ENCODE measurements around the gene C12orf42. TPM values are rescaled to one million over a fixed set of nuclear protein-coding genes. Genes with fewer than 3 reads are reported as not detected.

Gene C12orf42
- total RNA-seq, 2 donors from 2014 or later: not detected

DNA sequence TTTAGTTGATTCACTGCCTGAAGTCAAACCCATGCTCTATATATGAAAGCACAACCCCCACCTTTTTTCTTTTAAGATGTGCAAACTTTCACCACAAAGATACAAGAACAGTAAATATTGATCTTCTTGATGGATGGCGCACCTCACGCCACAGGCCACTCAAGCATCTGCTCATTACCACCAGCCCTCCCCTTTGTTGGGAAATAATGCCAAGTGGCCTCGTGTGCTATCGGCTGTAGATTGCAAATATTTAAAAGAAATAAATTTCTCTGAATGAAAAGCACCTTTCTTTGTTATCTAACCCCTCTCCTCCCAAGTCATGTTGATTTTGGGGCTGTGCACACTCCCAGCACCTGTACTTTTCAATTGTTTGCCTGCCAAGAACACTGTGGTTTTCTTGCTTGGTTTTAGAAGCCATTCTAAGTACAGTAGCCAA is 122.7 kb downstream of the C12orf42 start:
- TF ChIP-seq, protein P1, sequence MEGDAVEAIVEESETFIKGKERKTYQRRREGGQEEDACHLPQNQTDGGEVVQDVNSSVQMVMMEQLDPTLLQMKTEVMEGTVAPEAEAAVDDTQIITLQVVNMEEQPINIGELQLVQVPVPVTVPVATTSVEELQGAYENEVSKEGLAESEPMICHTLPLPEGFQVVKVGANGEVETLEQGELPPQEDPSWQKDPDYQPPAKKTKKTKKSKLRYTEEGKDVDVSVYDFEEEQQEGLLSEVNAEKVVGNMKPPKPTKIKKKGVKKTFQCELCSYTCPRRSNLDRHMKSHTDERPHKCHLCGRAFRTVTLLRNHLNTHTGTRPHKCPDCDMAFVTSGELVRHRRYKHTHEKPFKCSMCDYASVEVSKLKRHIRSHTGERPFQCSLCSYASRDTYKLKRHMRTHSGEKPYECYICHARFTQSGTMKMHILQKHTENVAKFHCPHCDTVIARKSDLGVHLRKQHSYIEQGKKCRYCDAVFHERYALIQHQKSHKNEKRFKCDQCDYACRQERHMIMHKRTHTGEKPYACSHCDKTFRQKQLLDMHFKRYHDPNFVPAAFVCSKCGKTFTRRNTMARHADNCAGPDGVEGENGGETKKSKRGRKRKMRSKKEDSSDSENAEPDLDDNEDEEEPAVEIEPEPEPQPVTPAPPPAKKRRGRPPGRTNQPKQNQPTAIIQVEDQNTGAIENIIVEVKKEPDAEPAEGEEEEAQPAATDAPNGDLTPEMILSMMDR (IDR thresholded peaks at IDR 0.05): no peak
- no peak overlapping the region for H3K27ac ChIP-seq
- H3K9me3 ChIP-seq: no peaks in the 10 kb centered on the region
- no peaks in the 10 kb centered on the region for H3K36me3 ChIP-seq
- H3K4me1 ChIP-seq (ENCODE audit: control insufficient read depth in 1 of 2, low read depth in 2 of 2): no peaks in the 10 kb centered on the region
- no peak overlapping the region for H3K4me3 ChIP-seq
- DNase-seq (ENCODE audit: low spot score) (no peak), ATAC-seq (ENCODE audit: insufficient number of reproducible peaks, low FRiP score, low read depth) (no peak)
- no peaks in the 10 kb centered on the region for H3K27me3 ChIP-seq (replicated peaks; ENCODE audit: insufficient read depth)

DNA sequence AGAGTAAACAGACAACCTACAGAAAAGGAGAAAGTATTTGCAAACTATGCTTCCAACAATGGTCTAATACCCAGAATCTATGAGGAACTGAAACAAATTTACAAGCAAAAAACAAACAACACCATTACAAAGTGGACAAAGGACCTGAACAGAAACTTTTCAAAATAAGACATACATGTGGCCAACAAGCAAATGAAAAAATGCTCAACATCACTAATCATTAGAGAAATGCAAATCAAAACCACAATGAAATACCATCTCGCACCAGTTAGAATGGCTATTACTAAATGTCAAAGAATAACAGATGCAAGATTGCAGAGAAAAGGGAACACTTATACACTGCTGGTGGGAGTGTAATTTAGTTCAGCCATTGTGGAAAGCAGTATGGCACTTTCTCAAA is 125.8 kb downstream of the C12orf42 start:
- TF ChIP-seq, protein P1 (IDR thresholded peaks at IDR 0.05): no peak
- H3K36me3 ChIP-seq: no peaks in the 10 kb centered on the region
- ATAC-seq (ENCODE audit: insufficient number of reproducible peaks, low FRiP score, low read depth) (no peak), DNase-seq (ENCODE audit: low spot score) (no peak)
- H3K27ac ChIP-seq: no peak overlapping the region
- H3K27me3 ChIP-seq (replicated peaks; ENCODE audit: insufficient read depth): no peaks in the 10 kb centered on the region
- H3K4me3 ChIP-seq: no peak overlapping the region
- H3K9me3 ChIP-seq: no peaks in the 10 kb centered on the region
- no peaks in the 10 kb centered on the region for H3K4me1 ChIP-seq (ENCODE audit: control insufficient read depth in 1 of 2, low read depth in 2 of 2)

DNA sequence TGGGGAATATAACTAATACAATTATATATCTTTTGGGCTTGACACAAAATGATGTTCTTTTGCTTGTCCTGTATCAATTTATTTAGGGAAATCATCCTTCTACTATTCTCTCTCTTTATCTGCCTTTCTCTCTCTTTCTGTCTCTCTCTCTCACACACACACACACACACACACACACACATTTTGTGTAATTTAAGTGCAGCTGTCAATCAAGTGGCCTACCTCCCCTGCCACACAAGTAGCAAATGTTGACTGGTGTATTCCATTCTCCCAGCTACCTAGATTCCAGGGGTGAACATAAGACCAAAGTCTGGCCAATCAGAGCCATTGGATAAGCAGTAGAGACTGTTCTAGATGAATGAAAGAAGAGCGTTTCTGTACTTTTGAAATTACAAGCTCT is 127.6 kb downstream of the C12orf42 start:
- Histone ChIP-seq H3K9me3 (no peaks in the 10 kb centered on the region), H3K36me3 (no peaks in the 10 kb centered on the region), H3K4me1 (ENCODE audit: control insufficient read depth in 1 of 2, low read depth in 2 of 2) (no peaks in the 10 kb centered on the region), H3K4me3 (no peak overlapping the region), H3K27me3 (replicated peaks; ENCODE audit: insufficient read depth) (no peaks in the 10 kb centered on the region), H3K27ac (no peak overlapping the region)
- TF ChIP-seq, protein P1 (IDR thresholded peaks at IDR 0.05): no peak
- ATAC-seq (ENCODE audit: insufficient number of reproducible peaks, low FRiP score, low read depth) (no peak), DNase-seq (ENCODE audit: low spot score) (no peak)

DNA sequence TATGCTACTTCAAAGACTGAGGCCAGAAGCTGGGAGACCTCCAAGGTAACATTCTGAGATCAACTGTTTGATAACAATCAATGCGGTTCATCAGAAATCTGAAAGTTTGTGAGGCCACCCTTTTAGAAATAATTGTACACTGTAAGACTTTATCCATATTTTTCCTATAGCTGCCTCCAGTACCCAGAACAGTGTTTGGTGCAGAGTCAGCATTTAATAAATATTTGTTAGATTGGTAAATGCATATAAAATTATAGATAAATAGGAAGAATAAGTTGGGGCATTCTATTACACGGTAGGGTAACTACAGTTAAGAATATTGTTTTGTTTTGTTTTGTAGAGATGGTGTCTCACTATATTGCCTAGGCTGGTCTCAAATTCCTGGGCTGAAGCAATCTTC is 141.4 kb downstream of the C12orf42 start:
- no peaks in the 10 kb centered on the region for H3K9me3 ChIP-seq
- no peaks in the 10 kb centered on the region for H3K36me3 ChIP-seq
- DNase-seq (ENCODE audit: low spot score) (no peak), ATAC-seq (ENCODE audit: insufficient number of reproducible peaks, low FRiP score, low read depth) (no peak)
- no peak overlapping the region for H3K27ac ChIP-seq
- TF ChIP-seq, protein P1 (IDR thresholded peaks at IDR 0.05): no peak
- no peak overlapping the region for H3K4me3 ChIP-seq
- no peaks in the 10 kb centered on the region for H3K4me1 ChIP-seq (ENCODE audit: control insufficient read depth in 1 of 2, low read depth in 2 of 2)
- no peaks in the 10 kb centered on the region for H3K27me3 ChIP-seq (replicated peaks; ENCODE audit: insufficient read depth)

DNA sequence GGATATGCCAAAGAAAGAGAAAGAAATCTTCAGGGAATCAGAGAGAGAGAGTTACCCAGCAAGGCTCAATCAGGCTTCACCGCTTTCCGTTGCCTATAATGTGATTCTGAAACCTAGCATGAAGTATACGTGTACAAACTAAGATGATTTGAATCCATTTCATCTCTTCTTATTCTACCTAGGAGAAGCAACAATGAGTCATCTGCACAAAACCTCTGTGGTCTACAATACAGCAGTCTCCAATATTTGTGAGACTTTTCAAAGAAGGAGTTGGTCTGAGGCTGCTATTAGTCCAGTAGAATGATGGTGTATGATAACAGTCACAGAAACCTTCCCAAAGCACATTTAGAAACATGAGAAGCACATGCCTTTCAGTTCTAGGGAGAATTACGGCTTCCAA is 141.9 kb downstream of the C12orf42 start:
- Histone ChIP-seq H3K27me3 (replicated peaks; ENCODE audit: insufficient read depth) (no peaks in the 10 kb centered on the region), H3K27ac (no peak overlapping the region), H3K36me3 (no peaks in the 10 kb centered on the region), H3K4me3 (no peak overlapping the region), H3K9me3 (no peaks in the 10 kb centered on the region), H3K4me1 (ENCODE audit: control insufficient read depth in 1 of 2, low read depth in 2 of 2) (no peaks in the 10 kb centered on the region)
- DNase-seq (ENCODE audit: low spot score) (no peak), ATAC-seq (ENCODE audit: insufficient number of reproducible peaks, low FRiP score, low read depth) (no peak)
- TF ChIP-seq, protein P1 (IDR thresholded peaks at IDR 0.05): no peak
